GM12874 (cell line): ENCODE measurements around the gene CCDC148.

Experiments
- CTCF ChIP-seq: IDR thresholded peaks from 2 replicates; pipeline ENCODE4 v1.5.1; 2011; ENCODE audit warnings: low read depth, mild to moderate bottlenecking, control low read depth, low read length, moderate library complexity; ENCODE audit not compliant: insufficient read depth

Gene CCDC148

GRCh38 chr2:158315000-158315399, 141.6 kb downstream of the CCDC148 start:
- TF ChIP-seq CTCF, result no peak

- TF ChIP-seq CTCF, result no peak
Observed at GRCh38 chr2:158313734-158314133, 142.8 kb downstream of the CCDC148 start.

- TF ChIP-seq CTCF, result no peak
Observed at GRCh38 chr2:158312981-158313380, 143.6 kb downstream of the CCDC148 start.

- no peak for TF ChIP-seq CTCF
Observed at GRCh38 chr2:158305501-158305900, 151.1 kb downstream of the CCDC148 start.

- TF ChIP-seq CTCF, result no peak
Observed at GRCh38 chr2:158300394-158300793, 156.2 kb downstream of the CCDC148 start.

GRCh38 chr2:158297606-158298005, 158.9 kb downstream of the CCDC148 start:
- no peak for TF ChIP-seq CTCF

GRCh38 chr2:158297120-158297519, 159.4 kb downstream of the CCDC148 start:
- no peak for TF ChIP-seq CTCF

- TF ChIP-seq CTCF, result no peak
Observed at GRCh38 chr2:158293722-158294121, 162.8 kb downstream of the CCDC148 start.
